OCI-LY7 (cell line): ENCODE data around the gene HTRA1. TPM values are rescaled to one million over a fixed set of nuclear protein-coding genes. Genes with fewer than 3 reads are reported as not detected.

Experiments
- BruUV-seq: library from RNA; stranded (reverse); fragments of 400-500 nt; replicated peaks from 2 replicates; lab custom pipeline; 2021; lab: Mats Ljungman, UMichigan
- CTCF ChIA-PET: fragments of 300-600 bp; sonication (Branson Sonifier 250); formaldehyde crosslinking; loops from one replicate; lab custom pipeline; 2022; ENCODE audit warnings: antibody characterized with exemption; ENCODE audit not compliant: unreplicated experiment; lab: Charles Lee
- POLR2A ChIA-PET: fragments of 300-600 bp; sonication (Branson Sonifier 250); formaldehyde crosslinking; loops from one replicate; lab custom pipeline; 2022; ENCODE audit warnings: antibody characterized with exemption; lab: Charles Lee
- DNase-seq: peaks from one replicate; pipeline ENCODE4 v3.0.0-alpha.2; 2015; ENCODE audit warnings: low spot score
- H2AFZ ChIP-seq: fragments of 200-600 bp; sonication (generic), shearing (Covaris generic); 2 replicates; pipeline ENCODE4 v1.6.1; 2014; ENCODE audit warnings: mild to moderate bottlenecking, antibody characterized with exemption, low read length, moderate library complexity
- H3K27ac ChIP-seq: fragments of 200-600 bp; sonication (generic); 2 replicates; pipeline ENCODE4 v1.5.1; 2014; ENCODE audit warnings: mixed run types, low read depth, mild to moderate bottlenecking, moderate library complexity, low read length, inconsistent platforms; ENCODE audit not compliant: poor library complexity, severe bottlenecking
- H3K36me3 ChIP-seq: fragments of 200-600 bp; sonication (generic); 2 replicates; pipeline ENCODE4 v1.6.1; 2014; ENCODE audit warnings: mild to moderate bottlenecking, antibody characterized with exemption, low read length, moderate library complexity, mixed read lengths; ENCODE audit not compliant: insufficient read depth
- H3K4me1 ChIP-seq: fragments of 200-600 bp; sonication (generic); 2 replicates; pipeline ENCODE4 v1.5.1; 2014; ENCODE audit warnings: mild to moderate bottlenecking, low read length; ENCODE audit not compliant: insufficient read depth, poor library complexity, severe bottlenecking
- H3K4me2 ChIP-seq: fragments of 200-600 bp; sonication (generic); 2 replicates; pipeline ENCODE4 v1.6.1; 2014; ENCODE audit warnings: mild to moderate bottlenecking, low read length
- H3K4me3 ChIP-seq: fragments of 200-600 bp; sonication (generic); 2 replicates; pipeline ENCODE4 v1.5.1; 2014; ENCODE audit warnings: mild to moderate bottlenecking, low read depth, low read length; ENCODE audit not compliant: poor library complexity, severe bottlenecking
- H3K79me2 ChIP-seq: fragments of 200-600 bp; sonication (generic); 2 replicates; pipeline ENCODE4 v1.6.1; 2016; ENCODE audit warnings: low read depth, mild to moderate bottlenecking, low read length, moderate library complexity, mixed read lengths; ENCODE audit not compliant: insufficient read depth
- H3K9me2 ChIP-seq: fragments of 200-600 bp; sonication (generic); 2 replicates; pipeline ENCODE4 v1.6.1; 2016; ENCODE audit warnings: mild to moderate bottlenecking, low read length, mixed read lengths; ENCODE audit not compliant: insufficient read depth
- H3K9me3 ChIP-seq: fragments of 200-600 bp; sonication (generic); 2 replicates; pipeline ENCODE4 v1.6.1; 2014; ENCODE audit warnings: mild to moderate bottlenecking, mixed run types, low read length, mixed read lengths
- H4K20me1 ChIP-seq: fragments of 200-600 bp; sonication (generic); 2 replicates; pipeline ENCODE4 v1.6.1; 2014; ENCODE audit warnings: mild to moderate bottlenecking, antibody characterized with exemption, low read length, moderate library complexity, mixed read lengths; ENCODE audit not compliant: insufficient read depth
- EZH2phosphoT487 ChIP-seq: fragments of 200-600 bp; sonication (generic); IDR thresholded peaks from 2 replicates; pipeline ENCODE4 v1.6.1; 2018; ENCODE audit warnings: low read depth, borderline replicate concordance, mild to moderate bottlenecking, mixed run types, antibody characterized with exemption, low read length, moderate library complexity, mixed read lengths
- intact Hi-C: fragments of 100-400 bp; cut with micrococcal nuclease; formaldehyde crosslinking; loops from one replicate; pipeline ENCODE4 v1.10.0; 2022; ENCODE audit not compliant: unreplicated experiment
- microRNA-seq: library from miRNA; unstranded; fragments of <30 nt; microRNA quantifications from one replicate; pipeline ENCODE4 v1.2.0, GENCODE V29; 2022; ENCODE audit warnings: borderline replicate concordance
- small RNA-seq: library from RNA; depleted of rRNA; stranded (forward); fragments of <200 nt; gene quantifications from one replicate; pipeline ENCODE3, GENCODE V24; 2014
- total RNA-seq, 2 experiments: library from RNA; depleted of rRNA in 1 of 2; stranded (reverse); fragments of >200 nt in 1 of 2; shearing (Covaris generic) in 1 of 2; gene quantifications; 2 replicates each; pipeline ENCODE4 v1.2.3, GENCODE V29; 2014 to 2022
- TF ChIP-seq, protein P1 (sequence below): fragments of 200-600 bp; sonication (generic); conservative IDR thresholded peaks from 2 replicates; pipeline ENCODE4 v1.5.1; 2014; ENCODE audit warnings: mild to moderate bottlenecking, antibody characterized with exemption, low read length, moderate library complexity, mixed read lengths

HTRA1 gene
- total RNA-seq, 2 experiments from 2014 or later = not detected

DNA sequence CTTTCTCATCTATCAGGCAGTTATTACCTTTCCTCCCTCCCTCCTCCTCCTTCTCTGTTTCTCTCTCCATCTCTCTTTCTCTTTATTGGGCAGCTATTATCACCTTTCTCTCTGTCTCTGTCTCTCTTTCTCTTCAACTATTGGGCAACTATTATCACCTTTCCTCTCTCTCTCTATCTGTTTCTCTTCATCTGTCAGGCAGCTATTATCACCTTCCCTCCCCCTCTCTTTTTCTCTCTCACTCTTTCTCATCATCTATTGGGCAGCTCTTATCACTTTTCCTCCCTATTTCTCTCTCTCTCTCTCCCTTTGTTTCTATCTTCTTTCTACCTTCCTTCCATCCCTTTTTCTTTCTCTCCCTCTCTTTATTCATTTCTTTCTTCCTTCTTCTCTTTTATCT, 100.4 kb downstream of the HTRA1 start:
- Histone ChIP-seq H3K4me2 (no peak overlapping the region), H3K79me2 (no peaks in the 10 kb centered on the region), H3K4me3 (no peak overlapping the region), H3K36me3 (no peaks in the 10 kb centered on the region), H3K4me1 (no peaks in the 10 kb centered on the region), H3K9me3 (no peaks in the 10 kb centered on the region), H2AFZ (no peak overlapping the region), H4K20me1 (no peaks in the 10 kb centered on the region), H3K27ac (no peak overlapping the region), H3K9me2 (no peaks in the 10 kb centered on the region)
- intact Hi-C loops = loop anchor here (10.0 kb wide), 2 partner anchors 117 to 143 kb away; no protein-coding TSS in a partner anchor
- ChIA-PET CTCF (no interaction called here), POLR2A (no interaction called here)
- no TSS peak for BruUV-seq
- no peak for DNase-seq
- TF ChIP-seq, protein P1, sequence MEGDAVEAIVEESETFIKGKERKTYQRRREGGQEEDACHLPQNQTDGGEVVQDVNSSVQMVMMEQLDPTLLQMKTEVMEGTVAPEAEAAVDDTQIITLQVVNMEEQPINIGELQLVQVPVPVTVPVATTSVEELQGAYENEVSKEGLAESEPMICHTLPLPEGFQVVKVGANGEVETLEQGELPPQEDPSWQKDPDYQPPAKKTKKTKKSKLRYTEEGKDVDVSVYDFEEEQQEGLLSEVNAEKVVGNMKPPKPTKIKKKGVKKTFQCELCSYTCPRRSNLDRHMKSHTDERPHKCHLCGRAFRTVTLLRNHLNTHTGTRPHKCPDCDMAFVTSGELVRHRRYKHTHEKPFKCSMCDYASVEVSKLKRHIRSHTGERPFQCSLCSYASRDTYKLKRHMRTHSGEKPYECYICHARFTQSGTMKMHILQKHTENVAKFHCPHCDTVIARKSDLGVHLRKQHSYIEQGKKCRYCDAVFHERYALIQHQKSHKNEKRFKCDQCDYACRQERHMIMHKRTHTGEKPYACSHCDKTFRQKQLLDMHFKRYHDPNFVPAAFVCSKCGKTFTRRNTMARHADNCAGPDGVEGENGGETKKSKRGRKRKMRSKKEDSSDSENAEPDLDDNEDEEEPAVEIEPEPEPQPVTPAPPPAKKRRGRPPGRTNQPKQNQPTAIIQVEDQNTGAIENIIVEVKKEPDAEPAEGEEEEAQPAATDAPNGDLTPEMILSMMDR = no peak
- no peak for TF ChIP-seq EZH2phosphoT487

Small RNAs within 50 kb of the gene (microRNA-seq; reads per million reads assigned to microRNA genes)
- 2.3 reads per million for gene MIR3941

Small RNAs within 50 kb of the gene (small RNA-seq; reads per million reads assigned to genes)
- gene MIR3941 = not detected

Other genes with a start within 250 kb of the HTRA1 start
- 0.06 TPM in 1 of 2 replicates, not detected in the other for gene BTBD16, start 190.3 kb upstream of the HTRA1 start, total RNA-seq (2014; rRNA removed; shearing (Covaris generic))
- not detected in 2 replicates for gene BTBD16, start 190.3 kb upstream of the HTRA1 start, total RNA-seq (2022)
- gene PLEKHA1, start 86.8 kb upstream of the HTRA1 start, total RNA-seq (2014; rRNA removed; shearing (Covaris generic)) = 4.2 and 7.3 TPM in 2 replicates
- gene PLEKHA1, start 86.8 kb upstream of the HTRA1 start, total RNA-seq (2022) = 5.5 and 5.6 TPM in 2 replicates
- gene ARMS2, start 6.9 kb upstream of the HTRA1 start, total RNA-seq (2014; rRNA removed; shearing (Covaris generic)) = not detected in 2 replicates
- not detected in 2 replicates for gene ARMS2, start 6.9 kb upstream of the HTRA1 start, total RNA-seq (2022)
- gene DMBT1, start 99.2 kb downstream of the HTRA1 start, total RNA-seq (2014; rRNA removed; shearing (Covaris generic)) = not detected in 2 replicates
- gene DMBT1, start 99.2 kb downstream of the HTRA1 start, total RNA-seq (2022) = not detected in 2 replicates
- not detected in 2 replicates for gene C10orf120, start 238.3 kb downstream of the HTRA1 start, total RNA-seq (2014; rRNA removed; shearing (Covaris generic))
- gene C10orf120, start 238.3 kb downstream of the HTRA1 start, total RNA-seq (2022) = not detected in 2 replicates